GM12873 (cell line): ENCODE results near the gene SLC39A7.

ENCODE experiments used
- CTCF ChIP-seq: IDR thresholded peaks from 2 replicates; pipeline ENCODE4 v1.5.1; 2012; ENCODE audit warnings: low read depth, mild to moderate bottlenecking, moderate library complexity, low read length, control low read depth; ENCODE audit not compliant: insufficient read depth; ENCODE audit errors: missing control alignments

SLC39A7 gene

GRCh38 chr6:33252759-33253158 lies 52.1 kb downstream of the SLC39A7 start:
- no peak for TF ChIP-seq CTCF
